ENCODE results near the gene YY2.

YY2 gene

GRCh38 chrX:21875013-21875412, 19.2 kb downstream of the YY2 start:
- no peak for DNase-seq

DNA sequence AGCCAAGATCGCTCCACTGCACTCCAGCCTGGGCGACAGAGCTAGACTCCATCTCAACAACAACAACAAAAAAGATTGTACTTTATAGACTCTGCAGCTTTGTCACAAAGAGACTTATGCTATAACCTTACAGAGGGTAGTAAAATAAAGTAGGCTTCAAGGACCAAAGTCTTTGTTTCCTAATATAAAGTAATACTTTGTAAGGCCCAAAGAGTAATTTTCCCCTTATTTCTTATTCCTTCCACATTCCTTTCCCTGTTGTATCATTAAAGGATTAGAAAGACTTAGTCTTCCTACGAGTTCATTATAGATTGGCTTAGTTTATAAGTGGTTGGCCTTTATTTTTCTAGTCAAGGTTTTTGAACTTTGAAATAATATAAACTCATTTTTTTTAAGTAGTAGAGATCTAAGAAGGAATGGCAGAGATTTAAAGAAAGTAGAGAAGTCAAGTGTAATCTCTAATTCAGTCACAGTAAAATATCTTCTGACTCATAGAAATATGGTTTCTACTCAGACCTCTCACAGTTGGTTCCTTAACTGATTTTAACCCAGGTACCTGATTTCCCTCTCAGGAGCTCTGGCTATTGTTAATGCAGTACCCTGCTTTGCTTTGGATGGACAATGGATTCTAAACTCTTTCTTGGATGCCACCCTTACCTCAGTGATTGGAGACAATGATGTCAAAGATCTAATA, 26.2 kb downstream of the YY2 start:
- no peak for DNase-seq

GRCh38 chrX:21883258-21883657, 27.5 kb downstream of the YY2 start:
- DNase-seq: no peak

- DNase-seq: no peak
These were observed 29.8 kb downstream of the YY2 start for GRCh38 chrX:21885568-21885967.

- DNase-seq: no peak
These were observed 49.5 kb downstream of the YY2 start for GRCh38 chrX:21905313-21905712.

DNA sequence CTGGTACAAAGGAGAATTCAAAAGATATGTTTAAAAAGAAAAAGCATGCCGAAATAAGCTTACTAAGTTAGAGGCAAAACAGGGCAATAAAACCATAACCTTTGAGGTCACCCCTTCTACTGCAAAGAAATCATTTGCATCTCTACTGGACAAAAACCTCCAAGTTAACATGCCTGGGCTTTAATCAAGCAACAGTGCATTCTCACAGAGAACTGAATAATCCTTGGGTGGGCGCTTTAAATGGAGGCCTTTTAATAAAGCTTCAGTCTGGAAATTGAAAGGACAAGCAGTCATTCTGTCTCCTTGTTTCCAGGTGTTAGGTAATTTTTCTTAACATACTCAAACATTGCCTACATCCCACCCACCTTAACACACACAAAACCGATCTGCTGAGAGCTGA, 50.2 kb downstream of the YY2 start:
- no peak for DNase-seq

- no peak for DNase-seq
These were observed 51.5 kb downstream of the YY2 start for GRCh38 chrX:21907260-21907659.

All from NCI-H1694 (cell line).